Measurements from ENCODE around the gene CRYGN. TPM values are rescaled to one million over a fixed set of nuclear protein-coding genes. Genes with fewer than 3 reads are reported as not detected.

CRYGN gene
- total and polyA plus RNA-seq, 12 donors, result 0.07 to 0.72 (median 0.22) TPM; not detected in 8

DNA sequence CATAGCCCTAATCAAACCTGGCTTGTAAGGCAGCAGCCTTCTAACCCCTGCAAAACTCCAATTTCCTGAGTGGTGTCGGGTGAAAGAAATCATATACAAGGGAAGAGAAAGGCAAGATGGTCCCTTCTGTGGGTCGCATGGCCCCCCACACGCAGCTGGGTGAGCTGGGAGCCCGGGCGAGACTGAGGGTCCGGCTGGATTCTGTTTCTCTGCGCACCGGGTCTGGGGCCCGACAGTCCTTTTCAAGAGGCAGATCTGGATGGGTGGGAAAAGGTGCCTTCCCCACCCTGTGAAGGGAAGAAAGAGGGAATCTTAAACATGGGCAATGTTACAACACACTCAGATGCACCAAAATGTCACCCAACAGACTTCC, 48.6 kb downstream of the CRYGN start:
- WGBS, 2 donors, result 89 to 91% methylated on average over 9 of the region's 9 CpGs
- Histone ChIP-seq H3K4me3 (no peak overlapping the region), H3K27ac (no peak overlapping the region), H3K36me3 (no peaks in the 10 kb centered on the region), H3K4me1 (no peaks in the 10 kb centered on the region), H3K9me3 (no peaks in the 10 kb centered on the region), H3K27me3 (peaks cover 0 to 43% (median 16%) of the 10 kb centered on the region in 7 donors)
- TF ChIP-seq, protein P1, sequence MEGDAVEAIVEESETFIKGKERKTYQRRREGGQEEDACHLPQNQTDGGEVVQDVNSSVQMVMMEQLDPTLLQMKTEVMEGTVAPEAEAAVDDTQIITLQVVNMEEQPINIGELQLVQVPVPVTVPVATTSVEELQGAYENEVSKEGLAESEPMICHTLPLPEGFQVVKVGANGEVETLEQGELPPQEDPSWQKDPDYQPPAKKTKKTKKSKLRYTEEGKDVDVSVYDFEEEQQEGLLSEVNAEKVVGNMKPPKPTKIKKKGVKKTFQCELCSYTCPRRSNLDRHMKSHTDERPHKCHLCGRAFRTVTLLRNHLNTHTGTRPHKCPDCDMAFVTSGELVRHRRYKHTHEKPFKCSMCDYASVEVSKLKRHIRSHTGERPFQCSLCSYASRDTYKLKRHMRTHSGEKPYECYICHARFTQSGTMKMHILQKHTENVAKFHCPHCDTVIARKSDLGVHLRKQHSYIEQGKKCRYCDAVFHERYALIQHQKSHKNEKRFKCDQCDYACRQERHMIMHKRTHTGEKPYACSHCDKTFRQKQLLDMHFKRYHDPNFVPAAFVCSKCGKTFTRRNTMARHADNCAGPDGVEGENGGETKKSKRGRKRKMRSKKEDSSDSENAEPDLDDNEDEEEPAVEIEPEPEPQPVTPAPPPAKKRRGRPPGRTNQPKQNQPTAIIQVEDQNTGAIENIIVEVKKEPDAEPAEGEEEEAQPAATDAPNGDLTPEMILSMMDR (IDR thresholded peaks at IDR 0.05), result no peak
- intact Hi-C loops (cut with DNase I), result no loop called here
- ATAC-seq (no peak), DNase-seq (no peak)

DNA sequence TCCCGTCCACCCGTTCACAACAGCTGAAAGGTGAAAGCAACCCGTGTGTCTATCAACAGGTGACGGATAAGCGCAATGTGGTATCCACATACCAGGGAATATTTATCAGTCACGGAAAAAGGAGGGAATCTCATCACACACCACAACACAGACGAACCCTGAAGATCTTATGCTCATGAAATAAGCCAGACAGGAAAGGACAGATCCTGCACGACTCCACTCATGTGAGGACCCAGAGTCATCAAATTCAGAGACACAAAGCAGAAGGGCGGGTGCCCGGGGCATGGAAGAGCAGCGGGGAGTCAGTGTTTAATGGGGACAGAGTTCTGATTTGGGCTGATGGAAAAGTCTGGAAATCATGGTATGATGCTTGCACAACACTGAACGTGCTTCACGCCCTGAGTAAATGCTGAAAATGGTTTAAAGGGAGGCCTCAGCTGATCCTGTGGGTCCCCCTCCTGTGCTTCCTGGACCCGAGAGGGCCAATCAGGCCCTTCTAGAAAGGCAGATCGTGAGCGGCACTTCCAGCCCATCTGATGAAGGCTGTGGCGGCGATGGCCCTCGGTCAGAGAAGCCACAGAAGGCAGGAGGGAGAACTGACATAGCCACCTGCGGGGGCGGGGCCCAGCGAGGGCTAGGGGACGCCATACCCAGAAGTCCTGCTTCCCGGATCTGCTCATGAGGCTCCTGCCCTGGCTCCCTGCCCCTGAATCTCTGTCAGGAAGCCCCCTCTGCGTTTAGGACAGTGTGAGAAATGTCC, 49.2 kb downstream of the CRYGN start:
- no peak for DNase-seq
- ATAC-seq, result no peak
- WGBS, 2 donors, result 77 to 80% methylated on average over 25 of the region's 25 CpGs

DNA sequence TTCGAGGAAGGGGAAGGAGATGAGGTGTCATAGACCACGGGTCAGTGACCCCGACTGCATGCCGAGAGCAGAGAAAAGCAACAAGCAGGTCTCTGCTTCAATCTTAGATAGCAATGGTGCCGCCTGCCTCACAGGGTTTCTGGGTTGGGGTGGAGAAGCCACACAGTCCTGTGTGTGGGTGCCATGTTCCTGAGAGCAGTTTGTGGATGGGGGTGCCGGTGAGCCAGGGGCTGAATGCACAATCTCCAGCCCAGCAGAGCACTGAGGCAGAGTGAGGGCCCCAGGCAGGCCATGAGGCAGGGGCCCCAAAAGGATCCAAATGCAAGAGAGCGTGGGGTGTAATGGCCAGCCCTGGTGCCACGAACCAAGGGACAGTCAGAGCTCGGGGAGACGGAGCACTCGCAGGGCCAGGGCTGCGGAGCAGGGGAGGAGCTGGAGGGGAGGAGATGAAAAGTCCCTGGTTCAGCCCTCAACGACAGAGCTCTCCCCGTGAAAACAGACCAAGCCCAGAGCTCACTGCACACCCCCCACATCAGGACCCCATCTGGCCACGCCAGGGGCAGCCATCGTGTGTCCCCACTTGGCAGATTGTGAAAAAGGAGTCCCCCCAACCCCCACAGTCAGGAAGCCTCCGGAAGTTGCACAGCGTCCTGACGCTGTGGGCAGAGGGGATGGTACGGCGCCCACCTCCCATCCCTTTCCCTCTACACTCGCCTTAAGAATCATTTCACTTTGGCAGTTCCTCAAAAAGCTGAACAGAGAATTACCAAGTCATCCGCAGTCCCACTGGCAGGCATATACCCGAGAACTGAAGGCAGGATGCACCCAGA, 50.0 kb downstream of the CRYGN start:
- Histone ChIP-seq H3K27me3 (peaks cover 0 to 48% (median 16%) of the 10 kb centered on the region in 7 donors), H3K9me3 (no peaks in the 10 kb centered on the region), H3K4me3 (no peak overlapping the region), H3K36me3 (no peaks in the 10 kb centered on the region), H3K27ac (no peak overlapping the region), H3K4me1 (no peaks in the 10 kb centered on the region)
- 85 to 87% methylated on average over 24 of the region's 24 CpGs for WGBS, 2 donors
- TF ChIP-seq, protein P1 (IDR thresholded peaks at IDR 0.05), result no peak
- no peak for ATAC-seq
- intact Hi-C loops (cut with DNase I), result no loop called here
- DNase-seq, result no peak

More for the DNA sequence above, 49.2 kb downstream of the CRYGN start:
- Histone ChIP-seq H3K27ac (no peak overlapping the region), H3K4me3 (no peak overlapping the region), H3K4me1 (no peaks in the 10 kb centered on the region), H3K36me3 (no peaks in the 10 kb centered on the region), H3K27me3 (peaks cover 0 to 43% (median 16%) of the 10 kb centered on the region in 7 donors), H3K9me3 (no peaks in the 10 kb centered on the region)
- intact Hi-C loops (cut with DNase I), result no loop called here
- TF ChIP-seq, protein P1 (IDR thresholded peaks at IDR 0.05), result no peak

DNA sequence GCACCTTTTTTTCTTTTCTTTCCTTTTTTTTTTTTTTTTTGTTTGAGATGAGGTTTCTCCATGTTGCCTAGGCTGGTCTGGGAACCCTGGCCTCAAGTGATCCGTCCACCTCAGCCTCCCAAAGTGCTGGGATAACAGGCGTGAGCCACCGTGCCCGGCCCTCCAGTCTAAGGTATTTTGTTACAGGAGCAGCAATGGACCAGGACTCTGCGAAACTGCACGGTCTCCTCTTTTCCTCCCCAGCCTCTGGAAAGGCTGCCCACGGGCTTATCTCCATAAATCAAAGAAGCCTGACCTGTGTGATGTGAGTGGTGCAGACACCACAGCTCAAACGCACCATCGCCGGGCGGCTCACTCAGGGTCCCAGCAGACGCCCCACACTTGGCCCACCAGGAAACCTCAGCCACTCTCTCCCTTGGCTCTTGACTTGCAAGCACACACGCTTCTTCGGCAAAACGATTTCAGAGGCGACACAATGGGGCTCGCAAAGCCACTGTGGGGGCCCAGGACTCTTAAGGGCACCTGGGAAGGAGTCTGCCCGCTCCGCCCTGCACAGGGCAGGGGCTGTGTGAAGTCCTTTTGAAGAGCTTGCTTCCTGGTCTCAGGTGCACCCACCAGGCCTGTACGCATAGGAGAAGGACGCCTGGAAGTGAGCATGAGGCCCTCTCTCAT, 50.7 kb downstream of the CRYGN start:
- H3K27me3 ChIP-seq, result peaks cover 0 to 53% (median 22%) of the 10 kb centered on the region in 7 donors
- TF ChIP-seq, protein P1 (IDR thresholded peaks at IDR 0.05), result no peak

More for the DNA sequence above, 50.7 kb downstream of the CRYGN start:
- Histone ChIP-seq H3K4me1 (no peaks in the 10 kb centered on the region), H3K4me3 (no peak overlapping the region), H3K9me3 (no peaks in the 10 kb centered on the region), H3K27ac (no peak overlapping the region), H3K36me3 (no peaks in the 10 kb centered on the region)
- DNase-seq, result no peak
- intact Hi-C loops (cut with DNase I), result no loop called here
- WGBS, 2 donors, result 88 to 94% methylated on average over 21 of the region's 21 CpGs
- ATAC-seq, result no peak

All from heart right ventricle (tissue), 16 donors.